Ecto neural progenitor cell (in vitro differentiated cells): ENCODE measurements around the gene OR2H2.

Experiments used
- DNase-seq: peaks from one replicate; pipeline ENCODE4 v3.0.0-alpha.2; 2018; ENCODE audit warnings: low spot score

The OR2H2 gene

DNA sequence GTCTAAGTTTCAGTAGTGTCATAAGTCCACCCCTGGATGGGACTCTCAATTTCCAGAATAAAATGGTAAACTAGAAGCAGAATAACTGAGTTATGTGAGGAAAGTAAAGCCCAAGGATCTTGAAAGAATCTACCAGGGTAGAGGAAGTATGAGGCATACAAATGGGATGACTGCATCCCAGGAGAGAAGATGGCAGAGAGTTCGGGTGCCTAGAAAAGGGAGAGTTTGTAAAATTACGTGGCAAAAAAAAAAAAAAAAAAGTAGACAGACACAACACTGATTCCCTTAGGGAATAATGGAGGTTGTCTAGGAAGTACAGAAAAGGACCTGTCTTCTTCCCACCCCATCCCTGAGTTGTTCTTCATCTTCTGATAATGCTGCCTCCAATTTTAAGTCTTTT, 44.6 kb downstream of the OR2H2 start:
- no peak for DNase-seq

DNA sequence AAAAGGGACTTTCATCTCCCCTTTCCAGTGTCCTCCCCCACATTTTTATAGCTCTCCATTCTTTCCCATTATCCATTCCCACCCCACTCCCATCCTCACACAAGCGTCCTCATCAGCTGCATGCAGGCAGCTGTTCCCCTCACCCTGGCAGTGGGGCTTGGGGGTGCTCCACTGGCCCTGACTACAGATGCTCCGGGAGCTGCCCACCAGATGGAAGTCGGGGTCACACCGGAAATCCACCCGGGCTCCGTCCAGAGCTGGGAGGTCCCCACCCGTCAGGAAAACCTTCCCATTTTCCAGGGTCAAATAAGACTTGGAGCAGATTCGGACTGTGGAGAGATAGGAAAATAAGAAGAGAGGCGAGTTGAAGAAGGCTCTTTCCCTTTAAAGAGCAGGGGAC, 45.4 kb downstream of the OR2H2 start:
- DNase-seq = no peak

DNA sequence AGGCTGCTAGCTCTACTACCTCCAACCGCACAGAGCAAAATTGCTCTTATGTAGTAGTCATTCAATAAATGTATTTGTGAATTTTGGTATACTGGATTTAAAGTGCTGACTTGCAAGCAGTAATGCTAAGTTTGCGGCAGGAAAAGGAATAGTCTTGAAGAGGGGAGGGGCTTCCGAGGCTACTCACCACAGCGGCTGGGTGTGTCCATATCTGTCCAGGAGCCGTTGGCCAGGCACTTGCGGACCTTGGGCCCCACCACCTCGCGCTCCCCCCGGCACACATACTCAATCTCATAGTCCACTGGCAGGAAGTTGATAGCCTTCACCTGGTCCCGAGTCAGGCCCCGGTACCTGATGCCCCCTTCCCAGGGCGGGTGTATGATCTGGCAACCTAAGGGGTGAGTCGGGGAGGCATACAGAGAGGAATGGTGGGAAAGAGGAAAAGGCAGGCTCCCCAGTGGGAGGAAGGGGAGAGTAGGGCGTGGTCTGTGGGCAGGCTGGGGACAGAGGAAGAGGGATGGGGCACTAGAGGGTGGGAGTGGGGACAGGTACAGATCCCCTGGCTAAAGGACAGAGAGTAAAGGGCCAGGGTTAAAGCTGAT, 46.4 kb downstream of the OR2H2 start:
- peak; percentile 56 for DNase-seq

DNA sequence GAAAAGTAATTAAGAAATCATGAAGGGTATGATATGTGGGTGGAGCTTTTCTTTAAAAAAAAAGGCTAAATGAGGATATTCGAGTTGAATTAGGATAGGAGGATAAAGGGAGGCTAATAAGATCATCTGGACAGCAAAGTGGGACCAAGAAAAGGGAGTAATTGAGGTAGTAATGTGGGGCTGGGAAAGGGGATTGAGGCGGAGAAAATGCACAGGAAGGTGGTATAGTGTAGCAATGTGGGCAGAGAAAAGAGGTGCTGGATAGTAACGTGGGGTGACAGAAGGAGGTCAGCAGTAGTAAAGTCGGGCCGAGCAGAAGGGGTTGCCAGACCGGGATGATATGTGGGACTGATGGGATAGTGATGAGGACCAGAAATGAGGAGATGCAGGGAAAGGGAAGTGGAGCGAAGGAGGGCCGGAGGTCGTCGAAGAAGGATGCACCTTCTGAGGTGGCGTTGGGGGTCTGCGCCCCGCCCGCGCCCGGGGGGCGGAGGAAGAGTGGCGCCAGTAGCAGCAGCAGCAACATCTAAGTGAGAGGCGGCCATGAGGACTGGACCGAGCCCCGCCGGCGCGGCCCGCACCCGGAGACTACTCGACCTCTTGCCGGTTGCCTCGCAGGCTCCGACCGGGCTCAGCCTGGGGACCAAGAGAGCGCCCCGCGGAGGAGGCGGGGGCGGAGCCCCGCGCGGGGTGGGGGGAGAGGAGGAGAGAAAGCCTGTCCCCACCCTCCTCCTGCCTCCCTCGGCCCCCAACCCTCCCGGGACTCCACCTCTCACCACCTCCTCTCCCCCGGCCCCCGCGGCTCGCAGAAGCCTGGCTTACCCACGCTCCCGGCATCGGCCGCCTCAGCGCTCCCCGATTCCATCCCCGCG, 47.2 kb downstream of the OR2H2 start:
- peak; percentile 83 for DNase-seq

DNA sequence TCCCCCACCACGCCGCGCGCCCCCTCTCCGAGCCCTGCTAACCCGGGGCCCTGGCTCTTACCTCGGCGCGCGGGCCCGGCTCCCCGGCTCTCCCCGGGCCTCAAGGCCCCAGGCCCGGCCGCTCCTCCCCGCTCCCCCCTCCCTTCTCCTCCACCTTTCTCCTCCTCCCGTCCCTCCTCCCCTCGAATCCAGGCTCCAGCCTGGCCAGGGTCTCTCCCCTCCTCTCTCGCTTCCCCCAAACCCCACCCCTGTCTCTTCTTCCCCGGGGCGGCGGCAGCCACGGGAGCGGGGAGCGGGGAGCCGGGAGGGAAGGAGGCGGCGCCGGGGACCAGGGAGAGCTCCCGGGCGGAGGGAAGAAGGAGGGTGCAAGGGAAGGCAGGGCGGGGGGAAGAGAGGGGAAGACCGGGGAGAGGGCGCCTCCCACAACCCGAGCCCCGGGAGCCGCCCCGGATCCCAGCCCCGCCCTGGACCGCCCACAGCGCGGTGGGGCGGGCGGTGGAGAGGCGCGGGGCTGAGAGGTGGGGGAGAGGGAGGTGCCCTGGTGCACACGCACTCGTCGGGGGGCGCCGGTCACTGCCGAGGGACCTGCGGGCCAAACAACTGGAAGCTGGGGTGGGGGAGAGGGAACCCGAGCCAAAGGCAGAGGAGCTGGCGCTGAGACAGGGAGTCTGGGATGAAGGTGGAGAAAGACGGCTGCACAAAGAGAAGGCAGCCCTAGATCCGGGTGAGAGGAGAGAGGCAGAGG, 48.0 kb downstream of the OR2H2 start, which contains the start of gene GABBR1:
GABBR1 (minus strand) TSS at position 395 of the 745 bp plus-strand sequence. CDS start 798 bp downstream, outside the sequence.
- peak; percentile 90 for DNase-seq

DNA sequence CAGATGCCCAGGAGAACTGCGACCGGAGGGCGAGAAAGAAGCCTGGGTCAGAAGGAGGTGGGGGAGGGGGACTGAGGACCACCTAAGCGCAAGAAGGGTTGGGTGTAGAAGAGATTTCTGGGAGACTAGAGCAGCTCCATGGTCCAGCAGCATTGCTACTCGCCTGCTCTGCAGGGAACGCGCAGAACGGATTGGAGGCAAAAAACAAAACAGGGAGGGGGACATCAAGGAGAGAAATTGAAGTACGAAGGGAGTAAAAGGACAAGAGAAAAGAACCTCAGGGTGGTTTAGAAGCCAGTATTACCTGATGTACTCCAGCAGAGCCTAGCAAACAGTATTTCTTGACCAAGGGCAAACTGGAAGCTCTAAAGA, 48.6 kb downstream of the OR2H2 start:
- no peak for DNase-seq

DNA sequence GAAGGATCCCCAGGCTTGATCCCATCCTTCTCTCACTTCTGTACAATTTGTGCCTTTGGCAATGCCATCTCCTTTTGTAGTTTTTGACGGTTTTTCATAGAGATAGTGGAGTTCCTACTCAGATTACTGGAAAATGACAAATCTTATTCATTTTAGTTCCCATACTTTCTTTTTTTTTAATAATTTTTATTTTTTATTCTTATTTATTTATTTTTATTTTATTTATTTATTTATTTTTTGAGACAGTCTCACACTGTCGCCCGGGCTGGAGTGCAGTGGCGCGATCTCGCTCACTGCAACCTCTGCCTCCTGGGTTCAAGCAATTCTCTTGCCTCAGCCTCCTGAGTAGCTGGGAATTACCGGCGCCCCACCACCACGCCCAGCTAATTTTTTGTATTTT, 52.3 kb downstream of the OR2H2 start:
- DNase-seq = no peak
